Measurements from ENCODE around the gene TEPSIN. TPM values are rescaled to one million over a fixed set of nuclear protein-coding genes. Genes with fewer than 3 reads are reported as not detected.

Gene TEPSIN
- total and polyA plus RNA-seq, 4 donors: 3.2 to 22.9 (median 10.7) TPM

- H3K4me1 ChIP-seq (ENCODE audit: control insufficient read depth in 4 of 4, insufficient read depth in 4 of 4, low read length in 3 of 4): peaks cover 6 to 31% (median 27%) of the 10 kb centered on the region in 4 donors
- no peak overlapping the region for H3K27ac ChIP-seq (ENCODE audit: low read depth in 1 of 2, low read length in 2 of 2)
- H3K36me3 ChIP-seq (ENCODE audit: control insufficient read depth in 4 of 4, insufficient read depth in 3 of 4, low read depth in 1 of 4, low read length in 3 of 4): peaks cover 0 to 5% (median 1%) of the 10 kb centered on the region in 4 donors
Measured at GRCh38 chr17:81237591-81238489, 1.0 kb downstream of the TEPSIN start.

GRCh38 chr17:81236784-81237183, 2.1 kb downstream of the TEPSIN start:
- H3K9ac ChIP-seq (ENCODE audit: low read depth in 1 of 2, low read length in 2 of 2): no peak overlapping the region
- TF ChIP-seq TAF1 (conservative IDR thresholded peaks at IDR 0.05) (no peak), HNF4G (IDR thresholded peaks at IDR 0.05) (no peak), ATF3 (IDR thresholded peaks at IDR 0.05) (no peak), YY1 (IDR thresholded peaks at IDR 0.05) (no peak), ZBTB33 (IDR thresholded peaks at IDR 0.05) (no peak), RAD21 (IDR thresholded peaks at IDR 0.05) (no peak), NR2F2 (IDR thresholded peaks at IDR 0.05) (no peak), FOXA1 (IDR thresholded peaks at IDR 0.05) (no peak), FOXA2 (IDR thresholded peaks at IDR 0.05) (no peak), CTCF (IDR thresholded peaks at IDR 0.05; ENCODE audit: low read depth, low read length, missing input control) (no peak)

More at GRCh38 chr17:81237591-81238489, 1.0 kb downstream of the TEPSIN start:
- H3K9me3 ChIP-seq (ENCODE audit: control insufficient read depth in 4 of 4, low read length in 3 of 4): no peaks in the 10 kb centered on the region
- TF ChIP-seq FOXA1 (IDR thresholded peaks at IDR 0.05): no peak
- TF ChIP-seq REST (IDR thresholded peaks at IDR 0.05): no peak
- TF ChIP-seq HNF4A (conservative IDR thresholded peaks at IDR 0.05): no peak
- no peak for TF ChIP-seq YY1 (IDR thresholded peaks at IDR 0.05)
- no peak for TF ChIP-seq ZBTB33 (IDR thresholded peaks at IDR 0.05)
- no peak for TF ChIP-seq SP1 (IDR thresholded peaks at IDR 0.05)
- no peak for TF ChIP-seq ATF3 (IDR thresholded peaks at IDR 0.05)
- no peak for TF ChIP-seq RXRA (IDR thresholded peaks at IDR 0.05)
- peak overlapping the region; percentile 62 to 98 (median 89) for H3K4me3 ChIP-seq (ENCODE audit: low read depth in 1 of 3, low read length in 3 of 3)
- no peak for DNase-seq (ENCODE audit: low spot score)
- 54% methylated on average over 36 of the region's 36 CpGs for WGBS
- H3K27me3 ChIP-seq (ENCODE audit: control insufficient read depth in 4 of 4, insufficient read depth in 4 of 4, low read length in 3 of 4): no peaks in the 10 kb centered on the region
- H3K9ac ChIP-seq (ENCODE audit: low read depth in 1 of 2, low read length in 2 of 2): peak overlapping the region; percentile 22 to 75

More at GRCh38 chr17:81236784-81237183, 2.1 kb downstream of the TEPSIN start:
- H3K4me3 ChIP-seq (ENCODE audit: low read depth in 1 of 3, low read length in 3 of 3): no peak overlapping the region
- peaks cover 6 to 31% (median 27%) of the 10 kb centered on the region in 4 donors for H3K4me1 ChIP-seq (ENCODE audit: control insufficient read depth in 4 of 4, insufficient read depth in 4 of 4, low read length in 3 of 4)
- no peaks in the 10 kb centered on the region for H3K9me3 ChIP-seq (ENCODE audit: control insufficient read depth in 4 of 4, low read length in 3 of 4)
- WGBS: 94% methylated on average over 21 of the region's 21 CpGs
- no peaks in the 10 kb centered on the region for H3K27me3 ChIP-seq (ENCODE audit: control insufficient read depth in 4 of 4, insufficient read depth in 4 of 4, low read length in 3 of 4)
- H3K27ac ChIP-seq (ENCODE audit: low read depth in 1 of 2, low read length in 2 of 2): no peak overlapping the region
- DNase-seq (ENCODE audit: low spot score): no peak
- H3K36me3 ChIP-seq (ENCODE audit: control insufficient read depth in 4 of 4, insufficient read depth in 3 of 4, low read depth in 1 of 4, low read length in 3 of 4): peaks cover 0 to 12% (median 5%) of the 10 kb centered on the region in 4 donors
